NCI-H2029 treated with DMSO at 0.1 percent for 48 hours (cell line): ENCODE results near the gene BIRC5.
"Not testable (repeated sequence)": the region's sequence is repeated elsewhere in the genome, so short reads cannot be mapped to it uniquely, and the experiment has no call there.

Source experiments
- DNase-seq: peaks from one replicate; lab custom pipeline; 2025; lab: John Stamatoyannopoulos, UW

BIRC5 gene

DNA sequence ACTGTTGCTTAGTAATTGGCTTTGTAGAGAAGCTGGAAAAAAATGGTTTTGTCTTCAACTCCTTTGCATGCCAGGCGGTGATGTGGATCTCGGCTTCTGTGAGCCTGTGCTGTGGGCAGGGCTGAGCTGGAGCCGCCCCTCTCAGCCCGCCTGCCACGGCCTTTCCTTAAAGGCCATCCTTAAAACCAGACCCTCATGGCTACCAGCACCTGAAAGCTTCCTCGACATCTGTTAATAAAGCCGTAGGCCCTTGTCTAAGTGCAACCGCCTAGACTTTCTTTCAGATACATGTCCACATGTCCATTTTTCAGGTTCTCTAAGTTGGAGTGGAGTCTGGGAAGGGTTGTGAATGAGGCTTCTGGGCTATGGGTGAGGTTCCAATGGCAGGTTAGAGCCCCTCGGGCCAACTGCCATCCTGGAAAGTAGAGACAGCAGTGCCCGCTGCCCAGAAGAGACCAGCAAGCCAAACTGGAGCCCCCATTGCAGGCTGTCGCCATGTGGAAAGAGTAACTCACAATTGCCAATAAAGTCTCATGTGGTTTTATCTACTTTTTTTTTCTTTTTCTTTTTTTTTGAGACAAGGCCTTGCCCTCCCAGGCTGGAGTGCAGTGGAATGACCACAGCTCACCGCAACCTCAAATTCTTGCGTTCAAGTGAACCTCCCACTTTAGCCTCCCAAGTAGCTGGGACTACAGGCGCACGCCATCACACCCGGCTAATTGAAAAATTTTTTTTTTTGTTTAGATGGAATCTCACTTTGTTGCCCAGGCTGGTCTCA is 11.2 kb downstream of the BIRC5 start:
- DNase-seq: no peak

DNA sequence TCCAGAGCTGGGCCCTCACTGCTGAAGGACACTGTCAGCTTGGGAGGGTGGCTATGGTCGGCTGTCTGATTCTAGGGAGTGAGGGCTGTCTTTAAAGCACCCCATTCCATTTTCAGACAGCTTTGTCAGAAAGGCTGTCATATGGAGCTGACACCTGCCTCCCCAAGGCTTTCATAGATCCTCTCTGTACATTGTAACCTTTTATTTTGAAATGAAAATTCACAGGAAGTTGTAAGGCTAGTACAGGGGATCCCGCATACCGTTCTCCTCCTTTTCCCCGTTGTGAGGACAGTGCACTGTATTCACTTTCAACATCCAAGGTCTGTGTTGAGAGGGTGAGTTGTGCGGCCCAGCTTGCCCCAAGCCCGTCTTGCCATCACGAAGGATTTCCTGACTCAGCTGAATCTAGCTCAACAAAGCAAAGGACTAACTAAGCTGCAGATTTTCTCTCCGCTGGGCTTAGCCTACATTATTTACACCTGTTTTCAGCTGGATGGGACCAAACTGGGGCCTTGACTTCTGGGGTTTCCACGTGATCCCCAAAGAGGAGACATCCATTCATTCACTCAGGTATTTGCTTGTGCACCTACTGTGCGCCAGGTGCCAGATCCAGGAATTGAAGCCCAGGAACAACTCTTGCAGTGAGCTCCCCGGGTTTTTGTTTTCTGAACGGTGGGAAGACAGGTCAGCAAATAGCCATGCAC is 12.2 kb downstream of the BIRC5 start:
- DNase-seq: no peak

DNA sequence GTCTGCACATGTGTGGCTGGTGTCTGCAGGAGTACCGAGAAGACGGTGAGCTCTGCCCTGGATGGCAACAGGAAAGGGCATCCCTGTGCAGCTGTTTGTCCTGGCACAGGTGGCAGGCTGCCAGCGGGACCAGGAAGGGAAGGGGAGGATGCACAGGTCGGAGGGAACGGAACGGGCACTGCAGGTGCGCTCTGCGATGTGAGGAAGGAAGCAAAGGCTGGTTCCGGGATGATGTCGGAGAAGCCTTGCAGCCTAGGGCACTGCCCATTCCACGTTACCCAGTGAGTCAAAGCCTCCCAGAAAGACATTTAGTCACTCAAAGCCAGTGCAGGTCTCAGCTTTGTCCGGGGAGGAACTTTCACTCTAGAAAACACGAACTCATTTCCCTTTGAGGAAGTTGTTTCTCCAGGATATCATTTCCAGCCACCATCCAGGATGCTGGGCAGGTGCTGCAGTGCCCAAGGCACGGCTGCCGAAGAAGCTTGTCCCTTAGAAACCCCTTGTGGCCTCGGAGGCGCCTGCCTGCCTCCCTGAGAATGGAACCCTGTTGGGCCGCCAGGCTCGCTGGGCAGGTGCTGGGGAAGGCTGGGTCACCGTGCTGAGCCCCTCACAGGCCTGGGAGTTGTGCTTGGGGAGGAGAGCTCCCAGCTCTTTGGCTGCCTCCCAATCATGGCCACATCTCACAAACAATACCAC is 12.9 kb downstream of the BIRC5 start:
- no peak for DNase-seq

DNA sequence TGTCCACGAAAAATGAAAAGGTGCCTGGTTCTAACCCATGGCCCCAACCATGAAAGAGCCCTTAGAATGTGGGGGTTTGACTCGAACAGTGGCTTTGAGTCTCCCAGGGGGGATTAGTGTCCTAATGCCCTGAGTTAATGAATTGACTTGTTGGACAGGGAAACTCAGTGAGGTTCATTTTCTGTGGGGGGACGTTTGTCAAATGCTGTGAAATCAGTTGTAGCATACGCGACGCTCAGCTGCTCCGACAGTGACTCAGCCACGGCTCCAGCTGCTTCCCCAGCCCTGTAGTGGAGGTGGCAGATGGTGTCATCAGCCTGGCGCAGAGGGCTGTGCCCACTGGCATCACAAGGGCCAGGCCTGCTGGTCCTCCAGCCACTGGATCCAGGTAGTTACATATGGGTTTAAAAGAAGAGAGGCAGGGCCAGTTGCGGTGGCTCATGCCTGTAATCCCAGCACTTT is 13.4 kb downstream of the BIRC5 start:
- DNase-seq: no peak

DNA sequence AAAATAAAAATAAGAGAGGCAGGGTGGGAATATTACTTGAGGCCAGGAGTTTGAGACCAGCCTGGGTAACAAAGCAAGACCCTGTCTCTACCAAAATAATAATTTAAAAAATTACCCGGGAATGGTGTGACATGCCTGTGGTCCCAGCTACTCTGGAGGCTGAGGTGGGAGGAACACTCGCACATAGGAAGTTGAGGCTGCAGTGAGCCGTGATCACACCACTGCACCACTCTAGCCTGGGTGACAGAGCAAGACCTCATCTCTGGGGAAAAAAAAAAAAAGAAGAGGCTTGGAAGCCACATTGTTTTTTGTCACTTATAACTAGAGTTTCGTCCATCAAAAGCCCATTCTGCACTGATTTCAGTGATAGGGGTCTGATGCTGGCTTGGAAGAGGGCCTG is 14.1 kb downstream of the BIRC5 start:
- no peak for DNase-seq

DNA sequence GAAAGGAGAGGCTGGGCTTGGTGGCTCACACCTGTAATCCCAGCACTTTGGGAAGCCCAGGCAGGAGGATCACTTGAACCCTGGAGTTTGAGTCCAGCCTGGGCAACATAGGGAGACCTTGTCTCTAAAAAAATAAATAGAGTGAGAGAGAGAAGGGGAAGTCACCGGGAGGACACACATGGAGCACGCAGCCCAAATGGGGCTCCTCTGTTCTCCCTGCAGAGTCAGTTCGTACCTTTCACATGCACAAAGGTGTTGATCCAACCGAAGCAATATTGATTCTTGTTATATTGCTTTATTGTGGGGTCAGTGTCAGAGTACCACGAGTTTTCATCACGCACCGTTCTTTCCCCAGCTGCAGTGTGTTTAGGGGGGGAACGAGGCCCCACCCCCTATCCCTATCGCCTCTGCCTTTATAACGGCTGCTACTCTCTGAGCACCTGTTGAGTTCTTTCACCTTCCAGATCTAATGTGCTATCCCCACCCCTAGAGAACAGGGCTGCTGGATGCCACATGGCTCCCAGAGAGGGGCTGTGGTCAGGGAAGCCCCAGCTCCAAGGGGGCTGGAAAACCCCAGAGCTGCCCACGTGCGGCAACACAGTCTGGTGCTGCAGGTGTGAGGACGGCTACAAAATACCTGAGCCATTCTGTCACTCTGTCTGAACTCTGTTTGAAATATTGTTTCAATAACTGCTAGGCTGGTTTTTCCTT is 16.4 kb downstream of the BIRC5 start:
- no peak for DNase-seq

DNA sequence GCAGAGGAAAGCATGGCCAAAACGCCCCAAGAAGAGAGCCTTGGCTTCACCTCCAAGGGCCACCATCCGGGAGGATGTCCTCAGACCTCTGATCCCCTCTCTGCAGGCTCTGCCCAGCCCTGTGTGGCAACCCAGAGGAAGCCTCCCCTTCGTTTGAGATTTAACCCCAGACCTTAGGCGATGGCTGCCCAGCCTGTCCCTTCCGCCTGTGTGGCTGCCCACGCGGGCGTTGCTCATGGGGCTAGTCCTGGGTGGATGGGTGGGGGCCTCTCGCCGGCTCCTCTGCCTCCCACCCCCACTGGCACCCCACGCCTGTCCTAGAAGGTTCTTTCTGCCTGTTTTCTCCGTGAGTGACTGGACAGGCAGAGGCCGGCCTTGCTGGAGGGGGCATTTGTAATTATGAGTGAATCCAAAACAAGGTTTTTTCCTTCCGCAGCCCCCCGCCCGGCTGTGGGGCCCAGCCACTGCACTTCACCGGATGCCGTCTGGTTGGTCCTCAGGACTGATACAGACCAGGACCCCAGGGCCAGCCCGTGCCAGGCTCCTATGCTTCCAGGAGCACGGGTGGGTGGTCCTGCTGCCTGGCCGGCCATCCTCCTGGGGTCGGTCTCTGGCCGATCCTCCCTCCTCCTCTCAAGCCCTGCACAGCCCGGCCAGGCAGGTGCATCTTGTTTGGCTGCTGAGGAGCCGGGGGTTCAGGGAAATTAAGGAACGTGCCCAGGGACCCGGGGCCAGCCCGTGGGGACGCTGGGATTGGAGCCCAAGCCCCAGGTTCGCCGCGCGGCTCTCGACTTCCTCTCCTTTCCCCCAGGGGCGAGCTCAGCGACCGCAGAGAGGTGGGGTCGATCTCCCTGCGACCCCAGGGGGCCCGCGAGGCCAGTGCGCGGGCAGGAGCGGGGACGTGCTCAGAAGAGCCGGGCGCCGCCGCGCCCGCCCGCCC is 17.2 kb downstream of the BIRC5 start, which contains the start of gene TMEM235:
Gene TMEM235, plus strand, starts transcription at position 636 of the 940 bp plus-strand sequence. CDS start 393 bp downstream, outside the sequence.
- no peak for DNase-seq

DNA sequence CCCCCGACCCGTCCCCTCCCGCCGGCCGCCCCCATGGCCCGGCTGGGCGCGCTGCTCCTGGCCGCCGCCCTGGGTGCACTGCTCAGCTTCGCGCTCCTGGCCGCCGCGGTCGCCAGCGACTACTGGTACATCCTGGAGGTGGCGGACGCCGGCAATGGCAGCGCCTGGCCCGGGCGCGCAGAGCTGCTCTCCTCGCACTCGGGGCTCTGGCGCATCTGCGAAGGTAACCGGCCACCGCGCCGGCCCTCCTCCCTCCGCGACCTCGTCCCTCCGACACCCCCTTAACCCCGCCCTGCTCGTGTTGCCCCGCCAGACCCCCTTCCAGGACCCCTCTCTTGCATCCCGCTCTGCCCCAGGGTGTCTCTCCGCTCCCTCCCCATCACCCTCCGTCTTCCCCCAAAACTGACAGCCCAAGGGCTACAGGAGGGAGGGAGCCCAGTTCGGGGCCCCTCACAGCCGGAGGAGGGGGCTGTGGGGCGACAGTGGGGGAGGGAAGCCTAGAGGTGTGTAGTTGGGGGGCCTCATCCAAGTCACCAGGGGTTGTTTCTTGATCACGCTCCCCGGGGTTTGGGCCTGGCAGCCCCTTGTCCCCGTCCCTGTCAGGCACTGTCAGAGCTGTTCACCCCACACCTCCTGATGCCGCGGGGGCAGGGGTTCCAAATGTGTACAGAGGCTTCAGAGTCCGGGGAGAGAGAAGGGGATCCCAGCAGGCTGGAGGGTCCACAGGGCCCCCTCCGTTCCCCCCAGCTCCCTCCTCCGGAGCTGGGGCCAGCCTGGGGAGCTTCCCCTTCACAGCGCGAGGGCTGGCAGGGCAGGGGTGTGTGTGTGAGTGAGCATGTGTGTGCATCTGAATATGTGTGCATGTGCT is 18.2 kb downstream of the BIRC5 start:
- DNase-seq: no peak

DNA sequence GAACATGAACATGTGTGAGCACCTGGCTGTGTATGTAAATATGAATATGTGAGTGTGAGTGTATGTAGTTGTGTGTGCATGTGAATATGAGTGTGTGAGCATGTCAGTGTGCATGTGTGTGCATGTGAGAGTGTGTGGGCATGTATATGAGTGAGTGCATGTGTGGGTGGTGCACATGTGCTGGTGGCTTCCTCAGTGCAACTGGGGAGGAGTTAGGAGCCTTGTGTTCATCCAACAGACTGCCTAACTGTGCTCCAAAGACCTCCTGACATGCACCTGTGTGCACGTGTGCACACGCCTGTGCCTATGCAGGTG is 18.8 kb downstream of the BIRC5 start:
- DNase-seq: no peak

DNA sequence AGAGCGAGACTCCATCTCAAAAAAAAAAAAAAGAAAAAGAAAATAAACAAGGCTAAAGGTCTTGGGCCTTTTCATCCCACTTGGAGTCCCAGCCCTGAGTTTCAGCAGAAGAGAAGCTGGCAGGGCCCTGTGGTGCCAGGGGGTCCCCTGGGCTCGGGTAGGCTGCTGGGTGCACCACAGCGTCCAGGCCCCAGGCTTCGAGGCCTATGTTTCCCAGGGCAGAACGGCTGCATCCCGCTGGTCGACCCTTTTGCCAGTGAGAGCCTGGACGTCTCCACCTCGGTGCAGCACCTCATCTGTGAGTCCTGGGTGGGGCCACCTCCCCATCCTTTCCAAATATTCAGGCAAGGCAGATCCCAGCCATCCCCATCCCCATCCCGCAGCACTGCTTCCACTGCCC is 19.6 kb downstream of the BIRC5 start:
- DNase-seq: no peak

DNA sequence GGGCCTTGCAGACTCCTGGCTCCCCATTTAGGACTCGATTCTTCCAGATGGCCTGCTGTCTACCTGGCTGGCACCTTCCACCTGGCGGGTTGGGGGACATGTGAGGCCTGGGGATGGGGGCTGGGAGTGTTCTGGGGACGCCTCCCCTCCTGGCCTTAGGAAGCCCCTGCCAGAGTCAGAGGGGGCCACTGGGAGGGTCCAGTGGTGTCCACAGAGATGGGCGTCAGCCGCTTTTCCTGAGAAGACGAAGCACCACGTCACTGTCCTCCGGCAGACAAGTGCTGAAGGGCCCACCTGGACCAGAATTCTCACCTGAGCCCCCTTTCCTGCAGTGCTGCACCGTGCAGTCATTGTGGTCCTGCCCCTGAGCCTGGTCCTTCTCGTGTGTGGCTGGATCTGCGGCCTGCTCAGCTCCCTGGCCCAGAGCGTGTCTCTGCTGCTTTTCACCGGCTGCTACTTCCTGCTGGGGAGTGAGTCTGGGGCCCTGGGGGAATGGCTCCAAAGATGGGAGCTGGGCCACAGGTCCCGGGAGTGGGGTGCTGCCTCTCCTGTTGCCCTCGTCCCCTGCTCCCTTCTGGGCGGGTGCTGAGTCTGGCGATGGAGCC is 20.3 kb downstream of the BIRC5 start:
- DNase-seq: no peak

DNA sequence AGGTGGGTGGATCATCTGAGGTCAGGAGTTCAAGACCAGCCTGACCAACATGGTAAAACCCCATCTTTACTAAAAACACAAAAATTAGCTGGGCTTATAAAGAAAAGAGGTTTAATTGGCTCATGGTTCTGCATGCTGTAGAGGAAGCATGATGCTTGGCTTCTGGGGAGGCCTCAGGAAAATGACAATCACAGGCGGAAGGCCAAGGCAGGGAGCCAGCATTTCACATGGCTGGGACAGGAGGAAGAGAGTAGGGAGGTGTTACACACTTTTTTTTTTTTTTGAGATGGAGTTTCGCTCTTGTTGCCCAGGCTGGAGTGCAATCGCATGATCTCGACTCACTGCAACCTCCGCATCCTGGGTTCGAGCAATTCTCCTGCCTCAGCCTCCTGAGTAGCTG is 21.0 kb downstream of the BIRC5 start:
- DNase-seq: not testable (repeated sequence)

DNA sequence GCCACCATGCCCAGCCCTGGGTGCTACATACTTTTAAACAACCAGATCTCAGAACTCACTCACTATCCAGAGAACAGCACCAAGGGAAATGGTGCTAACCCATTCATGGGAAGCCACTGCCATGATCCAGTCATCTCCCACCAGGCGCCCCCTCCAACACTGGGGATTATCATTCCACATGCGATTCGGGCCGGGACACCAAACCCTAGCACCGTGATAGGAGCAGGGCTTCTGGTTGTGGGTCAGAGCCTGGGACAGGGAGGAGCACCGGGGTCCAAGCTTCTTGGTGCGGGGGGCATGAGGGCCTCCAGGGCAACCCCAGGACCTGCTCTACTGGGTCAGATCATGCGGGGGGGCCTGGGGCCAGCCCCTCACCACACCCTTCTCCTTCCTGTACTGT is 21.8 kb downstream of the BIRC5 start:
- no peak for DNase-seq

DNA sequence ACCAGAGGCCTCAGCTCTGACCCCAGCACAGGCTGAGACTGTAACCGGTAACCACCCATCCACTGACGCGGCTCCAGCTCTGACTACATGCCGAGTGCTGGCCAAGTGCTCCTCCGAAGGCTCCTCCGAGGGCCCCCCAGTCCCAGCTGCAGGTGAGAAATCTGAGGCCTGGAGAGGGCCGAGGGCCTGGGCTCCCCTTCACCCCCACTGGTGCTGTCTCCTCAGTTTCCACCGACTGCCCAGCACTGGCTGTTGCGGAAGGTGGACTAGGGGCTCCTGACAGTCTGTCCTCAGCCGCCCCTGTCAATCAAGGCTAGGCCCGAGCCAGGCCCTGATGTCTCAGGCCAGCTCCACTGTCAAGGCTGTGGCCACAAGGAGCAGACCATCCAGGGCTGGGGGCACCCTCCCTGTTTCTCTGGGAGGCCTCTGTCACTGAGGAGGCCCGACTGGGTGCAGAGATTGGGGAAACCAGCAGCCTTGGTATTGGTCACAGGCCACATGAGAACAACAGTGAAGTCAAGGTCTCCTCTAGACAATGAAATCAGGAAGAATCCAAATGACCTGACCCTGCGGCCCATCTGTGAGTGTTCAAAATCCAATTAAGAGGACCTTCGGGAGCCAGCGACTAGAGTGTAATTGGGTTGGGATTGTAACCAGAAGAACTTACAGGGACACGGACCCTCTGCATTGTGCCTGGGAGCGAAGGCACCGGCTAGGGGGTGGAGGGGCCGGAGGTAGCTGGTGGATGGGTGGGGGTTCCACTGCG is 22.5 kb downstream of the BIRC5 start:
- DNase-seq: no peak

DNA sequence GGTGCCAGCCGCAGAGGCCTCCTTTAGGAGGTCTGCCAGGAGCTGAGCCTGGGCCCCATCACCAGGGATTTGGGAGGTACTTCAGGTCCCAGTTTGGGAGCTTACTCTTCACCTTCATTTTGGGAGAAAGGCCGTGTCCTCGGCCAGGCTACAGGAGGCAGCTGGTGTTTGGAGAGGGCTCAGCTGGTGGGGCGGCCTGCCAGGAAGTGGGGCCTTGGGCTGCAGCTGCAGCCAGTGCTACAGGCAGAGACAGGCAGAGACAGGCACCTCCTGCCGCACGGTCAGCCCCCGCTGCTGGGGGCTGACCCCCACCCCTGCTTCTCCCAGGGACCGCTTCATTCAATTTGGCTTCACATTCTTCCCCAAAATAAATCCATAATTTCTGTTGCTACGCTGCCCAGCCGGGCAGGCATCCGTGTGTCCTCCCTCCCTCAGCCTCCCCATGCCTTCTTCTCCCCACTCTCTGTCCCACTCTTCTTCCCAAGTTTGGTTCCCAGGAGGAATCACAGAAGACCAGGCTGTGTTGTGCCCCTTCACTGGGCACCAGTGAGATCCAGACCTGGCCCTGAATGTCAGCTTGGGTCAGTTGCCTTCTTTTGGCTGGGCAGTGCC is 23.5 kb downstream of the BIRC5 start:
- no peak for DNase-seq

DNA sequence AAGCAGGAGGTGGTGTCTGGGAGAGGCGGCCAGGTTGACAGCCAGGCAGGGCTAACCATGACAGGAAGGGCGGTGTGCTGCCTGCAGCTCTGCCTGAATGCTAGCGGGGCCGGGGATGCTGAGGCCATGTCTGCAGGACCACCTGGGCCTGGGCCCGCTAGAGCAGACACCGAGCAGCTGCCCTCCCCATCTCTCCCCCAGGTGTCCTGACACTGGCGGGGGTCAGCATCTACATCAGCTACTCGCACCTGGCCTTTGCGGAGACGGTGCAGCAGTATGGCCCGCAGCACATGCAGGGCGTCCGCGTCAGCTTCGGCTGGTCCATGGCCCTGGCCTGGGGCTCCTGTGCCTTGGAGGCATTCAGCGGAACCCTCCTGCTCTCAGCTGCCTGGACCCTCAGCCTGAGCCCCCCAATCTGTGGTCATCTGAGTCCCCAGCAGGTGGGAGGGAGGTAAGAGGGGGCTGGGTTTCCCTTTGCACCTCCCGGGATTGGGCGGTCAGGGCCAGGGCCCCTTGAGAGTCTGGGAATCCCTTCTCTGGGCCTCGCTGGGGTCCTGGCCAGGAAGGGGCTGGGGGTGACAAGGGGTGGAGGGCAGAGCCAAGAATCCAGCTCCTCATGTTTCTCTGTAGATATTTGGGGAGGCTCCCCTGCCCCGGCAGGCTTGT is 24.9 kb downstream of the BIRC5 start:
- DNase-seq: no peak

DNA sequence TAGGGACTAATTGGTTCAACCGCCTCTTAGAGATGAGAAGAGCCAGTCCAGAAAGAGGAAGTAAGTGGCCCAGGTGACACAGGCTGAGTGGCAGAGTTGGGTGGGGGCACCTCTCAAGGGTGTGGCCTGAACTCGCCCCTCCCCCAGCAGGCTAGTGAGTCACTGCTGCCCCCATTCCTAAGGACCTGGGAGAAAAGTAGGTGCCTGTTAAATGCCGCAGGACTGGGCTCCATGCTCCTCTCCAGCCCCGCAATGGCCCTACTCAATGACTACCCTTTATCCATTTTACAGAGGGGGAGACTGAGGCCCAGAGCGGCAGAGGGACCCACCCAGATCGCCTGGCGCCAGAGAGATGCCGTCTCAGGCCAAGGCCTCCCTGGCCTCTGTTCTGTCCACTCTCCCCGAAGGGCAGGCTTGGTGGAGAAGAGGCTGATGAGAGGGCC is 25.5 kb downstream of the BIRC5 start:
- DNase-seq: no peak
